Activated CD4-positive, alpha-beta T cell treated with anti-CD3 and anti-CD28 coated beads, Interleukin-10, Interleukin-2, amounts not matched to agents 100 ng/mL and 50 ng/mL, durations not matched to agents 16 hours and 8 hours (primary cell): ENCODE results near the gene TMEM72.

Experiments
- DNase-seq: peaks from one replicate; pipeline ENCODE4 v3.0.0-alpha.2; 2020

TMEM72 gene

GRCh38 chr10:44935201-44935965, 24.2 kb downstream of the TMEM72 start:
- no peak for DNase-seq

GRCh38 chr10:44935966-44936295, 24.8 kb downstream of the TMEM72 start:
- no peak for DNase-seq

GRCh38 chr10:44936314-44936975, 25.3 kb downstream of the TMEM72 start:
- DNase-seq: no peak

- DNase-seq: no peak
These were observed 26.3 kb downstream of the TMEM72 start for GRCh38 chr10:44937196-44938005.

GRCh38 chr10:44938956-44939355, 27.8 kb downstream of the TMEM72 start:
- DNase-seq: no peak

GRCh38 chr10:44939691-44940401, 28.7 kb downstream of the TMEM72 start:
- no peak for DNase-seq

- no peak for DNase-seq
These were observed 33.2 kb downstream of the TMEM72 start for GRCh38 chr10:44944354-44944753.

- no peak for DNase-seq
These were observed 35.1 kb downstream of the TMEM72 start for GRCh38 chr10:44946205-44946604.

GRCh38 chr10:44947371-44948152, 36.4 kb downstream of the TMEM72 start:
- DNase-seq: no peak

- no peak for DNase-seq
These were observed 37.5 kb downstream of the TMEM72 start for GRCh38 chr10:44948642-44949041.

- no peak for DNase-seq
These were observed 38.1 kb downstream of the TMEM72 start for GRCh38 chr10:44949127-44949802.

- DNase-seq: no peak
These were observed 38.8 kb downstream of the TMEM72 start for GRCh38 chr10:44949915-44950314.

GRCh38 chr10:44950326-44951225, 39.4 kb downstream of the TMEM72 start:
- DNase-seq: no peak

GRCh38 chr10:44951576-44952226, 40.6 kb downstream of the TMEM72 start:
- DNase-seq: no peak

- no peak for DNase-seq
These were observed 41.7 kb downstream of the TMEM72 start for GRCh38 chr10:44952779-44953231.

- no peak for DNase-seq
These were observed 42.9 kb downstream of the TMEM72 start for GRCh38 chr10:44954042-44954441.

GRCh38 chr10:44954962-44955361, 43.8 kb downstream of the TMEM72 start:
- DNase-seq: no peak

- no peak for DNase-seq
These were observed 44.4 kb downstream of the TMEM72 start for GRCh38 chr10:44955413-44956070.

- no peak for DNase-seq
These were observed 45.1 kb downstream of the TMEM72 start for GRCh38 chr10:44956226-44956625.
